ENCODE data around the gene KANK4. TPM values are rescaled to one million over a fixed set of nuclear protein-coding genes. Genes with fewer than 3 reads are reported as not detected.

The KANK4 gene
- total RNA-seq, 6 experiments from 2014 or later = 0.18 to 6.7 (median 1.3) TPM

- Histone ChIP-seq H3K27me3 (no peaks in the 10 kb centered on the region), H3K36me3 (no peaks in the 10 kb centered on the region), H3K4me1 (no peaks in the 10 kb centered on the region), H3K4me3 (no peak overlapping the region), H3K9me3 (no peaks in the 10 kb centered on the region), H3K27ac (no peak overlapping the region)
- 76% methylated on average over 6 of the region's 9 CpGs for WGBS (ENCODE audit: insufficient coverage, low coverage, low lambda C conversion rate, missing lambda C conversion rate)
- DNase-seq (no peak), ATAC-seq (peak in 1 of 4 donors; percentile 27)
- TF ChIP-seq POLR2A (IDR thresholded peaks at IDR 0.05) = no peak
- no peak for TF ChIP-seq CTCF (IDR thresholded peaks at IDR 0.05)
- intact Hi-C loops (cut with DNase I) = no loop called here
These were observed 53.0 kb downstream of the KANK4 start for GRCh38 chr1:62265956-62266935.

- no peak for ATAC-seq
- Histone ChIP-seq H3K36me3 (no peaks in the 10 kb centered on the region), H3K9me3 (no peaks in the 10 kb centered on the region), H3K27ac (no peak overlapping the region), H3K4me3 (no peak overlapping the region), H3K4me1 (no peaks in the 10 kb centered on the region), H3K27me3 (no peaks in the 10 kb centered on the region)
- 85% methylated on average over 11 of the region's 13 CpGs for WGBS (ENCODE audit: insufficient coverage, low coverage, low lambda C conversion rate, missing lambda C conversion rate)
- TF ChIP-seq CTCF (IDR thresholded peaks at IDR 0.05) = no peak
- TF ChIP-seq POLR2A (IDR thresholded peaks at IDR 0.05) = no peak
- DNase-seq = no peak
- intact Hi-C loops (cut with DNase I) = no loop called here
These were observed 55.4 kb downstream of the KANK4 start for GRCh38 chr1:62263814-62264353.

GRCh38 chr1:62263006-62263813 lies 56.0 kb downstream of the KANK4 start:
- intact Hi-C loops (cut with DNase I) = no loop called here
- Histone ChIP-seq H3K27ac (no peak overlapping the region), H3K36me3 (no peaks in the 10 kb centered on the region), H3K4me3 (no peak overlapping the region), H3K9me3 (no peaks in the 10 kb centered on the region), H3K4me1 (no peaks in the 10 kb centered on the region), H3K27me3 (no peaks in the 10 kb centered on the region)
- 80% methylated on average over 7 of the region's 19 CpGs for WGBS (ENCODE audit: insufficient coverage, low coverage, low lambda C conversion rate, missing lambda C conversion rate)
- TF ChIP-seq POLR2A (IDR thresholded peaks at IDR 0.05) (no peak), CTCF (IDR thresholded peaks at IDR 0.05) (no peak)
- DNase-seq = no peak
- no peak for ATAC-seq

GRCh38 chr1:62260688-62261087 lies 58.5 kb downstream of the KANK4 start:
- Histone ChIP-seq H3K27ac (no peak overlapping the region), H3K4me3 (no peak overlapping the region), H3K36me3 (no peaks in the 10 kb centered on the region), H3K27me3 (no peaks in the 10 kb centered on the region), H3K4me1 (no peaks in the 10 kb centered on the region), H3K9me3 (no peaks in the 10 kb centered on the region)
- WGBS (ENCODE audit: insufficient coverage, low coverage, low lambda C conversion rate, missing lambda C conversion rate) = 97% methylated on average over 3 of the region's 3 CpGs
- ATAC-seq (no peak), DNase-seq (no peak)
- intact Hi-C loops (cut with DNase I) = no loop called here
- TF ChIP-seq POLR2A (IDR thresholded peaks at IDR 0.05) (no peak), CTCF (IDR thresholded peaks at IDR 0.05) (no peak)
